Caki2 (cell line): ENCODE results near the gene GSTP1. TPM values are rescaled to one million over a fixed set of nuclear protein-coding genes. Genes with fewer than 3 reads are reported as not detected.
"Not testable (repeated sequence)": the region's sequence is repeated elsewhere in the genome, so short reads cannot be mapped to it uniquely, and the experiment has no call there.

Experiments used
- DNase-seq: peaks from one replicate; pipeline ENCODE4 v3.0.0-alpha.2; 2015; ENCODE audit warnings: low read depth
- in situ Hi-C: cut with HindIII; loops from 2 replicates; pipeline ENCODE4 v1.10.0; 2016; ENCODE audit warnings: low sequenced_read_pairs, low pct_unique_long_range_greater_than_20kb, mixed read lengths
- total RNA-seq: library from RNA; depleted of rRNA; stranded (reverse); fragments of >200 nt; shearing (Covaris generic); gene quantifications from 2 replicates; pipeline ENCODE4 v1.2.3, GENCODE V29; 2014; ENCODE audit warnings: low replicate concordance

GSTP1 gene
- total RNA-seq, 1 experiment from 2014 or later = not detected

GRCh38 chr11:67610302-67610868 is 26.8 kb downstream of the GSTP1 start:
- DNase-seq = no peak
- in situ Hi-C loops = no loop called here

- in situ Hi-C loops = no loop called here
- no peak for DNase-seq
Measured at GRCh38 chr11:67611165-67611564, 27.6 kb downstream of the GSTP1 start.

- DNase-seq = no peak
- in situ Hi-C loops = no loop called here
Measured at GRCh38 chr11:67611704-67612587, 28.3 kb downstream of the GSTP1 start.

- DNase-seq = no peak
- in situ Hi-C loops = no loop called here
Measured at GRCh38 chr11:67612751-67613150, 29.1 kb downstream of the GSTP1 start.

GRCh38 chr11:67613313-67613959 is 29.8 kb downstream of the GSTP1 start:
- no peak for DNase-seq
- in situ Hi-C loops = no loop called here

GRCh38 chr11:67613960-67614715 is 30.5 kb downstream of the GSTP1 start:
- no peak for DNase-seq

GRCh38 chr11:67614730-67615714 is 31.4 kb downstream of the GSTP1 start:
- DNase-seq = no peak
- in situ Hi-C loops = no loop called here

More at GRCh38 chr11:67613960-67614715, 30.5 kb downstream of the GSTP1 start:
- in situ Hi-C loops = no loop called here

- in situ Hi-C loops = no loop called here
- no peak for DNase-seq
Measured at GRCh38 chr11:67615728-67616430, 32.3 kb downstream of the GSTP1 start.

GRCh38 chr11:67616431-67617242 is 33.0 kb downstream of the GSTP1 start:
- in situ Hi-C loops = no loop called here
- no peak for DNase-seq

- DNase-seq = no peak
- in situ Hi-C loops = no loop called here
Measured at GRCh38 chr11:67617243-67617953, 33.8 kb downstream of the GSTP1 start.

- DNase-seq, in situ Hi-C loops: not testable (repeated sequence)
Measured at GRCh38 chr11:67618901-67619659, 35.5 kb downstream of the GSTP1 start.

GRCh38 chr11:67619683-67620618 is 36.3 kb downstream of the GSTP1 start:
- DNase-seq, in situ Hi-C loops: not testable (repeated sequence)

GRCh38 chr11:67620621-67621020 is 37.0 kb downstream of the GSTP1 start:
- in situ Hi-C loops, DNase-seq: not testable (repeated sequence)

- in situ Hi-C loops, DNase-seq: not testable (repeated sequence)
Measured at GRCh38 chr11:67621928-67622327, 38.3 kb downstream of the GSTP1 start.
